Kidney (tissue), 22 donors: ENCODE results near the gene APOLD1. TPM values are rescaled to one million over a fixed set of nuclear protein-coding genes. Genes with fewer than 3 reads are reported as not detected.
"Not testable (repeated sequence)": the region's sequence is repeated elsewhere in the genome, so short reads cannot be mapped to it uniquely, and the experiment has no call there.

ENCODE experiments used
- DNase-seq, 5 donors: peaks; one replicate each; pipeline ENCODE4 v3.0.0-alpha.2; 2013 to 2020
- FAIRE-seq: peaks from 2 replicates; lab custom pipeline; 2012; peaks lifted over from hg19 to GRCh38; lab: Jason Lieb, UNC
- H3K27ac ChIP-seq, 2 donors: one replicate each; pipeline ENCODE4 v1.7.0; 2013; ENCODE audit warnings: low read depth in 2 of 2, low read length in 2 of 2, inconsistent platforms in 1 of 2
- H3K27me3 ChIP-seq: one replicate; pipeline ENCODE4 v1.7.1; 2013; ENCODE audit warnings: low read length, inconsistent platforms; ENCODE audit not compliant: control insufficient read depth, insufficient read depth
- H3K36me3 ChIP-seq, 3 donors: one replicate each; pipeline versions ENCODE4 v1.7.0 to v1.7.1; 2013; ENCODE audit warnings: low read length in 3 of 3, control low read depth in 1 of 3, inconsistent platforms in 1 of 3; ENCODE audit not compliant: insufficient read depth in 3 of 3, control insufficient read depth in 2 of 3
- H3K4me1 ChIP-seq, 3 donors: one replicate each; pipeline versions ENCODE4 v1.7.0 to v1.7.1; 2013; ENCODE audit warnings: low read length in 3 of 3, inconsistent platforms in 1 of 3, low read depth in 1 of 3; ENCODE audit not compliant: control insufficient read depth in 2 of 3, insufficient read depth in 2 of 3
- H3K4me3 ChIP-seq, 3 donors: one replicate each; pipeline versions ENCODE4 v1.7.0 to v1.8.1; 2013; ENCODE audit warnings: low read length in 3 of 3, control low read depth in 1 of 3, inconsistent platforms in 1 of 3
- H3K9ac ChIP-seq, 3 donors: one replicate each; pipeline versions ENCODE4 v1.7.0 to v1.7.1; 2013; ENCODE audit warnings: low read length in 3 of 3, control low read depth in 1 of 3, inconsistent platforms in 1 of 3
- H3K9me3 ChIP-seq, 3 donors: one replicate each; pipeline versions ENCODE4 v1.7.0 to v1.7.1; 2013; ENCODE audit warnings: low read length in 3 of 3, control low read depth in 1 of 3, inconsistent platforms in 1 of 3; ENCODE audit not compliant: control insufficient read depth in 2 of 3, insufficient read depth in 1 of 3
- CTCF ChIP-seq: IDR thresholded peaks from 3 replicates; pipeline ENCODE4 v1.5.1; 2012; ENCODE audit warnings: mild to moderate bottlenecking, moderate library complexity, borderline replicate concordance; ENCODE audit not compliant: insufficient read depth; ENCODE audit errors: extremely low read depth
- intact Hi-C: fragments of 100-400 bp; cut with DNase I; formaldehyde crosslinking; loops from one replicate; pipeline ENCODE4 v1.11.1; 2022
- long read RNA-seq, 10 donors: library from polyadenylated mRNA in 1 of 10; unstranded in 1 of 10; transcript quantifications; one replicate each; pipeline ENCODE4 v2.0.0 and lab custom pipeline, GENCODE V29; 2021 to 2026
- polyA plus RNA-seq: library from polyadenylated mRNA; stranded (reverse); fragments of 350-450 nt; fragmentation: Illumina TruSeq; extraction: RNeasy Lipid Tissue Mini Kit (QIAGEN cat#74804); gene quantifications from one replicate; pipeline ENCODE4 v1.2.3, GENCODE V29; 2014; ENCODE audit warnings: low read depth, low replicate concordance; ENCODE audit not compliant: insufficient read depth
- total RNA-seq: library from RNA; stranded (reverse); fragmentation: NEBNext Ultra II Directional; extraction: Animal tissue kit (Norgen Biotek cat#: 25700); gene quantifications from one replicate; pipeline ENCODE4 v1.2.1, GENCODE V29; 2021
- donor health status: control.
- donor health status: control.
- donor health status: control.
- donor health status: control.
- donor health status: control.
- donor health status: DM: yes; HTN: yes; CAD: no.
- donor health status: Normal renal cell carcinoma (clear cell type).

Gene APOLD1, protein sequence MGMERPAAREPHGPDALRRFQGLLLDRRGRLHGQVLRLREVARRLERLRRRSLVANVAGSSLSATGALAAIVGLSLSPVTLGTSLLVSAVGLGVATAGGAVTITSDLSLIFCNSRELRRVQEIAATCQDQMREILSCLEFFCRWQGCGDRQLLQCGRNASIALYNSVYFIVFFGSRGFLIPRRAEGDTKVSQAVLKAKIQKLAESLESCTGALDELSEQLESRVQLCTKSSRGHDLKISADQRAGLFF
- 18.9 TPM for total RNA-seq
- 4.5 TPM for polyA plus RNA-seq
- long read RNA-seq, donor 1, partial matches to known transcripts = 9 of 9 reads
- long read RNA-seq, donor 1, other reads (novel, unspliced or antisense) = 0 of 9 reads
- long read RNA-seq, donor 2, full-length matches to known transcripts = 2 of 2 reads
- long read RNA-seq, donor 2, partial matches to known transcripts = 0 of 2 reads
- long read RNA-seq, donor 2, other reads (novel, unspliced or antisense) = 0 of 2 reads
- long read RNA-seq, donor 3, partial matches to known transcripts = 5 of 5 reads
- long read RNA-seq, donor 3, other reads (novel, unspliced or antisense) = 0 of 5 reads
- long read RNA-seq, donor 4, full-length matches to known transcripts = 1 of 1 reads
- long read RNA-seq, donor 4, partial matches to known transcripts = 0 of 1 reads
- long read RNA-seq, donor 4, other reads (novel, unspliced or antisense) = 0 of 1 reads
- long read RNA-seq, donor 5 = 0 reads
- long read RNA-seq, donor 6 = 0 reads
- long read RNA-seq, donor 7, full-length matches to known transcripts = 3 of 24 reads
- long read RNA-seq, donor 7, partial matches to known transcripts = 14 of 24 reads
- long read RNA-seq, donor 7, other reads (novel, unspliced or antisense) = 7 of 24 reads
- long read RNA-seq, donor 8 = 0 reads
- long read RNA-seq, donor 9, full-length matches to known transcripts = 3 of 3 reads
- long read RNA-seq, donor 9, partial matches to known transcripts = 0 of 3 reads
- long read RNA-seq, donor 9, other reads (novel, unspliced or antisense) = 0 of 3 reads
- long read RNA-seq, donor 10, partial matches to known transcripts = 0 of 1 reads
- long read RNA-seq, donor 10, other reads (novel, unspliced or antisense) = 0 of 1 reads

DNA sequence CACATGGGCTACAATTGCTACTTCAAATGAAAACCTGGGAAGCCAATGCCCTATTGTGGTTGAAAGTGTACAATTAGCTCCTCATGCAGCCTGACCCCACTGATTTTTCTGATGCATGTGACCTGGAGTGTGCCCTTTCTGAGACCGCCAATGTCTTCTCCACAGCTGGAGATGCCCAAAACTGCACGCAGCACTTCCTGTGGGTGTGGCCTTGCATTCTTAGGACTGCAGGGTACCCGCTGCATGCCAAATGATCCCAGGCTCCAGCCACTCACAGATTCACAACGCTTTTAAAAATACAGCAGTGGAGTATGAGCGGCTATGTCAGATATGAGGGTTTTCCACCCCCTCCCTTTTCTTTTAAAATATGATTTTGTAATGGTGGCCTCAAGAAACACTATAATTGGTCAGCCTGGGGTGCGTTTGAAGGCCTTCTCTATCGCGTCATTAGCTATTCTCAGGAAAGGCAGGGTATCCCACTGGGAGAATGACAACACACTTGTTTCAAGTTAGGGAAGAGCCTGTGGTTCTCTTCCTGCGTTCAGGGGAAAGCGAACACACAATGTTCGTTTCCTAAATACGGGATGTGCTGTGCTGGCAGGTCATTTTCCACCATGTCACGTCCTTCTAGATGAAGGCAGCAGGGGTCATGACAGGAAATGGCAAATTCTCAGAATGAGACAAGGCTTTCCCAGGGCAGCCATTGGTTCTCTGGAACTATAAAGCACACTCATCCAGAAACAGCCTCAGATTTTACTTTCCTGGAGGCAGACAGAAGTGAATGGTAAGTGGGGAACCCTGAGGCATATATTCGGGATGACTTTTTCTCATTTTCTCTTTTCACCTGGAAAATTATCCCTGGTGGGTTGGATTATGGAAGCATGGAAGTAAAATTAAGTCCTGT is at the start of gene APOLD1:
APOLD1 (plus strand) TSS at position 749 of the 904 bp plus-strand sequence; CDS start at position 782, 33 bp downstream.
- DNase-seq (peak in 2 of 5 donors; percentile 22 to 69), FAIRE-seq (no peak)
- peak within 1 kb of the TSS; percentile 90 to 95 for H3K27ac ChIP-seq
- no peak for TF ChIP-seq CTCF
- H3K36me3 ChIP-seq = no peaks in the 10 kb centered on the region
- H3K9ac ChIP-seq = peak within 1 kb of the TSS; percentile 27 to 79 (median 55)
- peaks cover 0 to 9% (median 8%) of the 10 kb centered on the region in 3 donors for H3K4me1 ChIP-seq
- H3K4me3 ChIP-seq = peak within 1 kb of the TSS; percentile 52 to 79 (median 75)
- intact Hi-C loops = no loop called here
- H3K9me3 ChIP-seq = no peaks in the 10 kb centered on the region
- no peaks in the 10 kb centered on the region for H3K27me3 ChIP-seq

- Histone ChIP-seq H3K27me3 (no peaks in the 10 kb centered on the region), H3K4me3 (no peak overlapping the region), H3K36me3 (no peaks in the 10 kb centered on the region), H3K4me1 (peaks cover 0 to 6% (median 3%) of the 10 kb centered on the region in 3 donors), H3K27ac (peak overlapping the region in 1 of 2 donors; percentile 52), H3K9me3 (no peaks in the 10 kb centered on the region), H3K9ac (peak overlapping the region in 1 of 3 donors; percentile 10)
- peak in 1 of 5 donors; percentile 70 for DNase-seq
- FAIRE-seq = peak; percentile 56
- intact Hi-C loops = no loop called here
- peak; percentile 56 for TF ChIP-seq CTCF
Observed at GRCh38 chr12:12736759-12737676, 48.4 kb upstream of the APOLD1 start.

- H3K36me3 ChIP-seq, H3K27me3 ChIP-seq, H3K9ac ChIP-seq, DNase-seq, H3K27ac ChIP-seq, H3K4me1 ChIP-seq, FAIRE-seq, H3K9me3 ChIP-seq, intact Hi-C loops, H3K4me3 ChIP-seq: not testable (repeated sequence)
Observed at GRCh38 chr12:12738152-12738551, 47.3 kb upstream of the APOLD1 start.
